GM12878 (cell line): ENCODE data around the gene STK17A. TPM values are rescaled to one million over a fixed set of nuclear protein-coding genes. Genes with fewer than 3 reads are reported as not detected.

ENCODE experiments used
- BACH1 ChIP-seq: fragments of 450-650 bp; IDR thresholded peaks from 2 replicates; pipeline ENCODE4 v1.6.1; 2017; ENCODE audit warnings: mild to moderate bottlenecking, borderline replicate concordance
- EED ChIP-seq: sonication (generic); IDR thresholded peaks from 2 replicates; pipeline ENCODE4 v1.6.1; 2016; ENCODE audit warnings: antibody characterized with exemption, low read depth
- FOXM1 ChIP-seq: IDR thresholded peaks from 2 replicates; pipeline ENCODE4 v1.6.1; 2012; ENCODE audit warnings: low read depth, mild to moderate bottlenecking, inconsistent platforms, low read length, moderate library complexity
- IRF5 ChIP-seq: fragments of 450-650 bp; IDR thresholded peaks from 2 replicates; pipeline ENCODE4 v1.6.1; 2017; ENCODE audit warnings: borderline replicate concordance
- MYB ChIP-seq: fragments of 150-350 bp; IDR thresholded peaks from 2 replicates; pipeline ENCODE4 v1.6.1; 2014; ENCODE audit warnings: mild to moderate bottlenecking, low read depth, low read length, borderline replicate concordance
- NFIC ChIP-seq: IDR thresholded peaks from 2 replicates; pipeline ENCODE4 v1.6.1; 2012; ENCODE audit warnings: low read depth, mild to moderate bottlenecking, inconsistent platforms, low read length, moderate library complexity
- NFYB ChIP-seq: IDR thresholded peaks from 2 replicates; pipeline ENCODE4 v1.6.1; 2011; ENCODE audit warnings: low read depth, mild to moderate bottlenecking, low read length, improper control_type of control experiment, moderate library complexity; ENCODE audit not compliant: insufficient read depth
- RUNX3 ChIP-seq: IDR thresholded peaks from 2 replicates; pipeline ENCODE4 v1.6.1; 2012; ENCODE audit warnings: low read length, inconsistent platforms
- SP1 ChIP-seq: IDR thresholded peaks from one replicate; pipeline ENCODE4 v1.6.1; 2011; ENCODE audit warnings: low read depth, low read length
- TAF1 ChIP-seq: IDR thresholded peaks from 2 replicates; pipeline ENCODE4 v1.6.1; 2011; ENCODE audit warnings: mild to moderate bottlenecking, low read depth, low read length, borderline replicate concordance
- TCF12 ChIP-seq: IDR thresholded peaks from 2 replicates; pipeline ENCODE4 v1.6.1; 2011; ENCODE audit warnings: low read depth, mild to moderate bottlenecking, low read length
- TCF7 ChIP-seq: IDR thresholded peaks from 2 replicates; pipeline ENCODE4 v1.6.1; 2014; ENCODE audit warnings: antibody characterized with exemption, borderline replicate concordance
- ZBTB40 ChIP-seq: fragments of 450-650 bp; IDR thresholded peaks from 2 replicates; pipeline ENCODE4 v1.6.1; 2016; ENCODE audit warnings: mild to moderate bottlenecking, moderate library complexity, borderline replicate concordance
- ZNF592 ChIP-seq: fragments of 450-650 bp; IDR thresholded peaks from 2 replicates; pipeline ENCODE4 v1.6.1; 2017; ENCODE audit warnings: mild to moderate bottlenecking, moderate library complexity
- ZNF687 ChIP-seq: fragments of 450-650 bp; IDR thresholded peaks from 2 replicates; pipeline ENCODE4 v1.6.1; 2017; ENCODE audit warnings: mild to moderate bottlenecking, moderate library complexity
- polyA plus RNA-seq, 11 experiments: library from polyadenylated mRNA; depleted of rRNA in 4 of 11; unstranded in 6 of 11; stranded (reverse) in 5 of 11; fragments of >200 nt; fragmentation: Nextera tagmentation in 4 of 11; fragmentation: Illumina TruSeq in 1 of 11; extraction: Ambion mirVana in 4 of 11; extraction: Trizol in 1 of 11; gene quantifications; 1 replicate in 1 of 11; 2 replicates in 10 of 11; pipeline versions ENCODE4 v1.2.1 to v1.2.3, GENCODE V29; 2011 to 2016; ENCODE audit warnings: inconsistent platforms in 2 of 11, missing spikeins in 2 of 11, low read depth in 1 of 11
- total RNA-seq, 4 experiments: library from RNA; depleted of rRNA in 3 of 4; stranded (reverse); fragments of >200 nt in 3 of 4; fragmentation: Illumina TruSeq in 1 of 4; extraction: Trizol in 1 of 4; gene quantifications; 2 replicates each; pipeline versions ENCODE4 v1.2.1 to v1.2.3, GENCODE V29; 2013 to 2021

STK17A gene
- total and polyA plus RNA-seq, 10 of the 15 experiments (the other 5 are each of a cell fraction or from before 2014, with no cell fraction given) = 18.5 to 91.6 (median 70.8) TPM

GRCh38 chr7:43582503-43583423 lies at the start of gene STK17A (continued):
- TF ChIP-seq ZNF687 = peak; percentile 72
- peak; percentile 16; the same call in 1 of the 2 replicates for TF ChIP-seq RUNX3
- no peak for TF ChIP-seq EED
- TF ChIP-seq NFYB = no peak
- TF ChIP-seq TCF7 = no peak
- TF ChIP-seq ZBTB40 = no peak
- TF ChIP-seq IRF5 = no peak
- peak; percentile 95 for TF ChIP-seq ZNF592
- no peak for TF ChIP-seq MYB
- TF ChIP-seq TAF1 = peak; percentile 98
- peak; percentile 77 for TF ChIP-seq FOXM1
- TF ChIP-seq NFIC = no peak
- TF ChIP-seq TCF12 = peak; percentile 76
- peak; percentile 90 for TF ChIP-seq SP1
- peak; percentile 86 for TF ChIP-seq BACH1
